Activated naive CD4-positive, alpha-beta T cell treated with anti-CD3 and anti-CD28 coated beads, Interleukin-2, amount 10 ng/mL, durations not matched to agents 5 hours and 36 hours (primary cell): ENCODE data around the gene MYO7B. TPM values are rescaled to one million over a fixed set of nuclear protein-coding genes. Genes with fewer than 3 reads are reported as not detected.

Experiments
- total RNA-seq, 2 experiments: library from RNA; stranded (reverse); gene quantifications; one replicate each; pipeline ENCODE4 v1.2.3, GENCODE V29; 2021

MYO7B gene
- total RNA-seq = 1 to 10 TPM; 1.0 to 1.2 TPM

GRCh38 chr2:127535422-127535901 lies at the start of gene MYO7B:
MYO7B (plus strand) TSS chr2:127535683; CDS start chr2:127559723, 24,040 bp downstream.

DNA sequence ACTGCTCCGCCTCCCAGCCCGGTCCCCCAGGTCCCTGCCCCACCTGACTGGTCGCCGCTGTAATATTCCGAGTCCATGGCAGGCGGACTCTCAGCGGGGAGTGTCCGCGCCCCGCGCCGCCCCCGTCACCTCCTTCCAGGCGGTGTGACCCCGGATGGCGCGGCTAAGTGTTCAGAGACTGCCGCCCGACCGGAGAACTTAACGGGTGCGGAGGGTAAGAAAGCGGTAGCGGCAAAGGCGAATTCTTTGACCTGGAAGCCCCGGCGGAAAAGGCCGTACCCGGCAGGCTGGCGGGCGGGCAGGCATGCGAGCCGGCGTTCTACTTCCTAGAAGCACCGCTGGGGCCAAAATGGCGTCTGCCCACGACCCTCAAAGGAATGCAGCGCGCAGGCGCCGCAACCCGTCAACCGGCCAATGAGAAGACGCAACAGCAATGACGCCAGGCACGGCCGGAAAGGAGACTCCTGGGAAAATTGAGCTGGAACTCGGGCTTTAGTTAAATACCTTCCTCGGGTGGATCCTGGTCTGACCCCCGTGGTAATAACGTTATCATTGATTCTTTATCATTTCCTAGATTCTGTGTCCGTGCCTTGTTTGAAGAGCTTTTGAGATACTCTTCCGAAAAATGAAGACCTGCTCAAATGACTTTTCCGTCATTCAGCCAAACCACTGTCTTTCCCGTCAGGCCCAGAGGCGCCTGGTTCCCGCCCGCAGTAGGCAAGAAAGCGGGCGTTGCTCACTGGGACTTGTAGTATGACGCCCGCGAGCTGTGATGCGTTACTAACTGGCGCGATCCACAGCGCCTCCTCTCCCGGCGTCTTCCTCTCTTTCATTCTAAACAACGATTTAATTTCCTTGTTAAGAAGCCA lies 9.1 kb upstream of the MYO7B start, which contains the start of gene IWS1:
Gene IWS1 (minus strand): TSS at position 358 of the 869 bp plus-strand sequence. CDS start 281 bp downstream, at position 77.

GRCh38 chr2:127645395-127646291 lies 110.2 kb downstream of the MYO7B start, which contains the start of gene GPR17:
GPR17 (plus strand) TSS chr2:127646153; CDS start chr2:127650736, 4,583 bp downstream.

DNA sequence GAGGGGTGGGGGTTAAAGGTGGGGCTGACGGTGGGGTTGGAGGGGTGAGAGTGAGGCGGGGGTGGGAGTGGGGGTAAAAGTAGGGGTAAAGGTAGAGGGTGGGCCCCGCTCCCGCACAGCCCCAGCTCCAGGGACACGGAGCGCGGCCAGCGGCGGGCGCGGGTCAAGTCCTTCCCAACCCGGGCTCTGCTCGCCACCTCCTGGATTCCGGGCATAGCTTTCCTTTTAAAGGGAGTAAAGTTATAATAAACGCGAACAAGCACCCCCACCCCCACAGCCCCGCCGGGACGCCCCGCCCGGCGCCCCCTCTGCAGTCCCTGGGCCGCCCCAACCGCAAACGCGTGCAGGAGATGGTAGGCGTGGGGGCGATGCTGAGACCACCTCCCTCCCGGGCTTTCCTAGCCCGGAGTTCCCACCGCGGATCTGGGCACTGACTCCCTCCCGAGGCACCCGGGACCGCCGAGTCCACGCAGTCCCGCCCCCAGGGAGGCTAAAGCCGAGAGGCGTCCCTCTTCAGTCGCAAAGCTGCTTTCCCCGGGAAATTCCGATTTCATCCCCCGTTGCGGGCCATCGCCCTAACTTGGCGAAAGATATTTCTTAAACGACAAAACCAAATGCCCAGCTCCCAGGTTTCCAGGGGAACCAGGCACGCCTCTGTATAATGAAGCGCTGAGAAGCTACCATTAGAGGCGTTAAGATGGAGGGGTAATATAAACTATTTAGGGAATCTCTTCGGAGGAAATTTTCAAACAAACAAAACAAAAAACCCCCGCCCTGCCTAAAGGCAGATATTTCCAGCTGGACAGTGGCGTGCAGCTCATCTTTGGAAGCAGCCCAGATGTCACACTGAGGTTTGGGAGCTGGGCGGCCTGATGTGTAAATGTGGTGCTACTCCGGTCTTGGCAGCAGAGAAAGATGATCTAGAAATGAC lies 140.1 kb downstream of the MYO7B start, which contains the start of gene LIMS2:
Gene LIMS2 (minus strand): TSS at position 200 of the 931 bp plus-strand sequence. CDS start 506 bp downstream, outside the sequence.

Other genes with a start within 250 kb of the MYO7B start
- gene ERCC3, start 241.5 kb upstream of the MYO7B start, total RNA-seq = 10 to 100 TPM; 49.3 to 56.5 TPM
- gene MAP3K2, start 147.7 kb upstream of the MYO7B start, total RNA-seq = 10 to 100 TPM; 46.9 to 52.4 TPM
- not detected for gene PROC, start 117.3 kb upstream of the MYO7B start, total RNA-seq
- gene IWS1, start 9.2 kb upstream of the MYO7B start, total RNA-seq = 10 to 100 TPM; 42.4 to 45.2 TPM
- gene GPR17, start 110.5 kb downstream of the MYO7B start, total RNA-seq = not detected
- 10 to 100 TPM; 51.7 to 53.4 TPM for gene LIMS2, start 139.8 kb downstream of the MYO7B start, total RNA-seq
- gene SFT2D3, start 165.8 kb downstream of the MYO7B start, total RNA-seq = 1 to 10 TPM; 7.0 to 7.4 TPM